H9 (cell line): ENCODE results near the gene AK4. TPM values are rescaled to one million over a fixed set of nuclear protein-coding genes. Genes with fewer than 3 reads are reported as not detected.
A peak's percentile ranks its signal among the peaks of the same experiment; 100 is the strongest.

Experiments
- DNase-seq: peaks from one replicate; pipeline ENCODE4 v3.0.0-alpha.2; 2017
- H2AFZ ChIP-seq: one replicate; pipeline ENCODE4 v1.6.1; 2013; ENCODE audit warnings: mild to moderate bottlenecking, low read length, control low read depth, moderate library complexity
- H2AK5ac ChIP-seq: 2 replicates; pipeline ENCODE4 v1.6.1; 2013; ENCODE audit warnings: low read length, control low read depth, mixed read lengths; ENCODE audit not compliant: insufficient read length
- H2BK120ac ChIP-seq: one replicate; pipeline ENCODE4 v1.6.1; 2013; ENCODE audit warnings: low read depth, mild to moderate bottlenecking, low read length, control low read depth, inconsistent platforms; ENCODE audit not compliant: poor library complexity, severe bottlenecking
- H2BK12ac ChIP-seq: 2 replicates; pipeline ENCODE4 v1.6.1; 2013; ENCODE audit warnings: low read length, control low read depth, mixed read lengths, low read depth; ENCODE audit not compliant: insufficient read length
- H2BK15ac ChIP-seq: 2 replicates; pipeline ENCODE4 v1.6.1; 2013; ENCODE audit warnings: low read depth, low read length, control low read depth
- H2BK20ac ChIP-seq: one replicate; pipeline ENCODE4 v1.6.1; 2013; ENCODE audit warnings: low read depth, mild to moderate bottlenecking, low read length, control low read depth, inconsistent platforms; ENCODE audit not compliant: poor library complexity, severe bottlenecking
- H2BK5ac ChIP-seq: 2 replicates; pipeline ENCODE4 v1.6.1; 2013; ENCODE audit warnings: low read length, control low read depth, mixed read lengths; ENCODE audit not compliant: insufficient read length
- H3K14ac ChIP-seq: 2 replicates; pipeline ENCODE4 v1.6.1; 2013; ENCODE audit warnings: low read length, control low read depth; ENCODE audit not compliant: insufficient read depth
- H3K18ac ChIP-seq: 2 replicates; pipeline ENCODE4 v1.6.1; 2013; ENCODE audit warnings: low read depth, mild to moderate bottlenecking, mixed read lengths, low read length, control low read depth; ENCODE audit not compliant: insufficient read length
- H3K23ac ChIP-seq: 2 replicates; pipeline ENCODE4 v1.6.1; 2013; ENCODE audit warnings: low read length, control low read depth, mixed read lengths, low read depth; ENCODE audit not compliant: insufficient read length
- H3K23me2 ChIP-seq: 2 replicates; pipeline ENCODE4 v1.6.1; 2013; ENCODE audit warnings: low read depth, mild to moderate bottlenecking, mixed read lengths, low read length, control low read depth; ENCODE audit not compliant: insufficient read length, poor library complexity, severe bottlenecking
- H3K27ac ChIP-seq: 2 replicates; pipeline ENCODE4 v1.5.1; 2013; ENCODE audit warnings: low read length, control low read depth, mixed read lengths, low read depth; ENCODE audit not compliant: insufficient read length
- H3K27me3 ChIP-seq: 2 replicates; pipeline ENCODE4 v1.6.1; 2013; ENCODE audit warnings: low read length, control low read depth, inconsistent platforms; ENCODE audit not compliant: insufficient read depth
- H3K4ac ChIP-seq: 2 replicates; pipeline ENCODE4 v1.6.1; 2013; ENCODE audit warnings: low read depth, mild to moderate bottlenecking, control low read depth, inconsistent platforms, low read length, moderate library complexity
- H3K4me1 ChIP-seq: 2 replicates; pipeline ENCODE4 v1.6.1; 2013; ENCODE audit warnings: low read length, control low read depth, inconsistent platforms; ENCODE audit not compliant: insufficient read depth
- H3K4me2 ChIP-seq: 2 replicates; pipeline ENCODE4 v1.6.1; 2013; ENCODE audit warnings: low read length, control low read depth, mixed read lengths; ENCODE audit not compliant: insufficient read length, insufficient read depth
- H3K56ac ChIP-seq: 2 replicates; pipeline ENCODE4 v1.6.1; 2013; ENCODE audit warnings: low read depth, mild to moderate bottlenecking, mixed read lengths, low read length, control low read depth; ENCODE audit not compliant: insufficient read length
- H3K79me1 ChIP-seq: 2 replicates; pipeline ENCODE4 v1.6.1; 2013; ENCODE audit warnings: low read depth, mild to moderate bottlenecking, moderate library complexity, low read length, control low read depth, inconsistent platforms; ENCODE audit not compliant: insufficient read depth, poor library complexity, severe bottlenecking
- H3K79me2 ChIP-seq: 2 replicates; pipeline ENCODE4 v1.6.1; 2013; ENCODE audit warnings: low read length, control low read depth, inconsistent platforms; ENCODE audit not compliant: insufficient read depth
- H3K9ac ChIP-seq: 2 replicates; pipeline ENCODE4 v1.6.1; 2013; ENCODE audit warnings: low read length, control low read depth, mixed read lengths; ENCODE audit not compliant: insufficient read length; ENCODE audit errors: extremely low read depth
- H3K9me3 ChIP-seq: one replicate; pipeline ENCODE4 v1.6.1; 2013; ENCODE audit warnings: low read depth, low read length, inconsistent platforms; ENCODE audit not compliant: control insufficient read depth
- H3T11ph ChIP-seq: one replicate; pipeline ENCODE4 v1.6.1; 2013; ENCODE audit warnings: mild to moderate bottlenecking, low read length, control low read depth, inconsistent platforms
- H4K20me1 ChIP-seq: one replicate; pipeline ENCODE4 v1.6.1; 2013; ENCODE audit not compliant: control insufficient read depth, insufficient read length, insufficient read depth
- H4K5ac ChIP-seq: 2 replicates; pipeline ENCODE4 v1.6.1; 2013; ENCODE audit warnings: low read depth, mild to moderate bottlenecking, mixed read lengths, low read length, control low read depth; ENCODE audit not compliant: insufficient read length
- H4K8ac ChIP-seq: replicated peaks from 2 replicates; pipeline ENCODE4 v1.6.1; 2013; ENCODE audit warnings: low read length, control low read depth, mixed read lengths, low read depth; ENCODE audit not compliant: insufficient read length
- H4K91ac ChIP-seq: 2 replicates; pipeline ENCODE4 v1.6.1; 2013; ENCODE audit warnings: low read depth, mild to moderate bottlenecking, moderate library complexity, mixed read lengths, low read length, control low read depth; ENCODE audit not compliant: insufficient read length
- H3K27ac Mint-ChIP-seq, 3 experiments: 2 replicates in 2 of 3; 3 replicates in 1 of 3; pipeline ENCODE4 v1.8.0; 2020 to 2021; ENCODE audit warnings: mixed read lengths in 3 of 3, mild to moderate bottlenecking in 1 of 3, moderate library complexity in 1 of 3
- H3K27me3 Mint-ChIP-seq: 2 replicates; pipeline ENCODE4 v1.8.0; 2021; ENCODE audit warnings: low read depth, mild to moderate bottlenecking, moderate library complexity, mixed read lengths
- H3K36me3 Mint-ChIP-seq, 3 experiments: 2 replicates in 2 of 3; 3 replicates in 1 of 3; pipeline ENCODE4 v1.8.0; 2020 to 2021; ENCODE audit warnings: low read depth in 3 of 3, mixed read lengths in 3 of 3; ENCODE audit not compliant: insufficient read depth in 1 of 3
- H3K4me1 Mint-ChIP-seq, 2 experiments: 2 replicates each; pipeline ENCODE4 v1.8.0; 2020; ENCODE audit warnings: mixed read lengths in 2 of 2
- H3K4me3 Mint-ChIP-seq, 2 experiments: 2 replicates in 1 of 2; 3 replicates in 1 of 2; pipeline ENCODE4 v1.8.0; 2020 to 2021; ENCODE audit warnings: mild to moderate bottlenecking in 2 of 2, mixed read lengths in 2 of 2, moderate library complexity in 1 of 2
- H3K9me3 Mint-ChIP-seq, 2 experiments: 2 replicates in 1 of 2; 3 replicates in 1 of 2; pipeline ENCODE4 v1.8.0; 2020; ENCODE audit warnings: mild to moderate bottlenecking in 2 of 2, mixed read lengths in 2 of 2, moderate library complexity in 1 of 2
- WGBS: extraction: QIAGEN DNeasy Blood & Tissue Kit; methylation state at CpG from one replicate; pipeline ENCODE4 v1.1.7; 2013; ENCODE audit warnings: missing lambda C conversion rate, low lambda C conversion rate, mixed read lengths; ENCODE audit not compliant: insufficient read length; ENCODE audit errors: extremely low coverage; 5-methylcytosine and 5-hydroxymethylcytosine counted together
- total RNA-seq: library from RNA; stranded (reverse); gene quantifications from 2 replicates; pipeline ENCODE4 v1.2.1, GENCODE V29; 2021
- TF ChIP-seq, protein P1 (sequence below): fragments of 200-600 bp; sonication (generic); conservative IDR thresholded peaks from 3 replicates; pipeline ENCODE4 v1.8.0; 2021; ENCODE audit warnings: antibody characterized with exemption, mild to moderate bottlenecking

The AK4 gene
- total RNA-seq, 1 experiment from 2014 or later: 45.6 TPM

GRCh38 chr1:65243491-65243890 lies 95.5 kb downstream of the AK4 start:
- no peak overlapping the region for H2BK20ac ChIP-seq
- H4K5ac ChIP-seq: no peak overlapping the region
- H3K9ac ChIP-seq: no peak overlapping the region
- H3T11ph ChIP-seq: no peak overlapping the region
- no peak overlapping the region for H3K4me2 ChIP-seq
- no peak overlapping the region for H3K4me3 Mint-ChIP-seq
- no peaks in the 10 kb centered on the region for H3K23me2 ChIP-seq
- no peak overlapping the region for H2BK5ac ChIP-seq
- H3K27ac ChIP-seq: no peak overlapping the region
- H3K79me2 ChIP-seq: no peaks in the 10 kb centered on the region
- no peak overlapping the region for H2AFZ ChIP-seq
- H4K8ac ChIP-seq: no peak overlapping the region
- no peaks in the 10 kb centered on the region for H3K9me3 Mint-ChIP-seq
- peaks cover 1% of the 10 kb centered on the region; the same call in 1 of the 2 replicates for H3K27me3 Mint-ChIP-seq
- H2BK120ac ChIP-seq: no peak overlapping the region
- no peak overlapping the region for H4K91ac ChIP-seq
- no peak overlapping the region for H3K56ac ChIP-seq
- H2AK5ac ChIP-seq: no peak overlapping the region
- no peaks in the 10 kb centered on the region for H4K20me1 ChIP-seq
- H3K36me3 Mint-ChIP-seq: no peaks in the 10 kb centered on the region
- H2BK12ac ChIP-seq: no peak overlapping the region
- H2BK15ac ChIP-seq: no peak overlapping the region
- no peak overlapping the region for H3K14ac ChIP-seq
- no peaks in the 10 kb centered on the region for H3K4me1 Mint-ChIP-seq
- H3K27me3 ChIP-seq: no peaks in the 10 kb centered on the region
- no peaks in the 10 kb centered on the region for H3K4me1 ChIP-seq
- no peak for DNase-seq
- TF ChIP-seq, protein P1, sequence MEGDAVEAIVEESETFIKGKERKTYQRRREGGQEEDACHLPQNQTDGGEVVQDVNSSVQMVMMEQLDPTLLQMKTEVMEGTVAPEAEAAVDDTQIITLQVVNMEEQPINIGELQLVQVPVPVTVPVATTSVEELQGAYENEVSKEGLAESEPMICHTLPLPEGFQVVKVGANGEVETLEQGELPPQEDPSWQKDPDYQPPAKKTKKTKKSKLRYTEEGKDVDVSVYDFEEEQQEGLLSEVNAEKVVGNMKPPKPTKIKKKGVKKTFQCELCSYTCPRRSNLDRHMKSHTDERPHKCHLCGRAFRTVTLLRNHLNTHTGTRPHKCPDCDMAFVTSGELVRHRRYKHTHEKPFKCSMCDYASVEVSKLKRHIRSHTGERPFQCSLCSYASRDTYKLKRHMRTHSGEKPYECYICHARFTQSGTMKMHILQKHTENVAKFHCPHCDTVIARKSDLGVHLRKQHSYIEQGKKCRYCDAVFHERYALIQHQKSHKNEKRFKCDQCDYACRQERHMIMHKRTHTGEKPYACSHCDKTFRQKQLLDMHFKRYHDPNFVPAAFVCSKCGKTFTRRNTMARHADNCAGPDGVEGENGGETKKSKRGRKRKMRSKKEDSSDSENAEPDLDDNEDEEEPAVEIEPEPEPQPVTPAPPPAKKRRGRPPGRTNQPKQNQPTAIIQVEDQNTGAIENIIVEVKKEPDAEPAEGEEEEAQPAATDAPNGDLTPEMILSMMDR: no peak
- no peaks in the 10 kb centered on the region for H3K9me3 ChIP-seq
- peak overlapping the region in 2 of 3 experiments; percentile 6 to 69; a peak in 1 of 7 replicates for H3K27ac Mint-ChIP-seq
- no CpG with 5 or more reads among the region's 3 CpGs for WGBS
- no peaks in the 10 kb centered on the region for H3K79me1 ChIP-seq
- H3K23ac ChIP-seq: no peak overlapping the region
- H3K4ac ChIP-seq: no peak overlapping the region
- H3K18ac ChIP-seq: no peak overlapping the region
